Measurements from ENCODE around the gene CT45A3. TPM values are rescaled to one million over a fixed set of nuclear protein-coding genes. Genes with fewer than 3 reads are reported as not detected.
"Not testable (repeated sequence)": the region's sequence is repeated elsewhere in the genome, so short reads cannot be mapped to it uniquely, and the experiment has no call there.

Gene CT45A3
- total RNA-seq, 1 experiment from 2014 or later = not detected

- no peaks in the 10 kb centered on the region for H3K36me3 Mint-ChIP-seq (ENCODE audit: insufficient read depth, unreplicated experiment)
- no peaks in the 10 kb centered on the region for H3K9me3 Mint-ChIP-seq (ENCODE audit: unreplicated experiment)
- no peak for TF ChIP-seq CTCF (IDR thresholded peaks at IDR 0.05; ENCODE audit: unreplicated experiment)
- H3K27me3 Mint-ChIP-seq (ENCODE audit: insufficient read depth, unreplicated experiment) = no peaks in the 10 kb centered on the region
- intact Hi-C loops (cut with micrococcal nuclease) = no loop called here
- H3K4me1 Mint-ChIP-seq (ENCODE audit: insufficient read depth, unreplicated experiment) = no peaks in the 10 kb centered on the region
- H3K4me3 Mint-ChIP-seq (ENCODE audit: unreplicated experiment) = no peak overlapping the region
- ChIA-PET CTCF (interaction anchor here (0.6 to 1.2 kb wide), 4 partner anchors 170 to 532 kb away, joined by 3 to 4 read pairs (median 3); no protein-coding TSS in a partner anchor), POLR2A (no interaction called here)
- no TSS peak for BruUV-seq (replicated peaks)
- DNase-seq (ENCODE audit: unreplicated experiment) = peak; percentile 27
- H3K27ac Mint-ChIP-seq (ENCODE audit: low read depth, unreplicated experiment) = no peak overlapping the region
Observed at GRCh38 chrX:135737366-135738071, 30.5 kb downstream of the CT45A3 start.

GRCh38 chrX:135734666-135735065, 33.3 kb downstream of the CT45A3 start:
- POLR2A ChIA-PET; H3K4me3 Mint-ChIP-seq (ENCODE audit: unreplicated experiment); H3K4me1 Mint-ChIP-seq (ENCODE audit: insufficient read depth, unreplicated experiment); H3K36me3 Mint-ChIP-seq (ENCODE audit: insufficient read depth, unreplicated experiment); CTCF ChIA-PET; H3K27ac Mint-ChIP-seq (ENCODE audit: low read depth, unreplicated experiment); intact Hi-C loops (cut with micrococcal nuclease); DNase-seq (ENCODE audit: unreplicated experiment); H3K27me3 Mint-ChIP-seq (ENCODE audit: insufficient read depth, unreplicated experiment); BruUV-seq (replicated peaks); H3K9me3 Mint-ChIP-seq (ENCODE audit: unreplicated experiment): not testable (repeated sequence)

GRCh38 chrX:135713795-135714194, 54.2 kb downstream of the CT45A3 start:
- DNase-seq (ENCODE audit: unreplicated experiment) = no peak
- TF ChIP-seq CTCF (IDR thresholded peaks at IDR 0.05; ENCODE audit: unreplicated experiment) = no peak
- intact Hi-C loops (cut with micrococcal nuclease) = no loop called here
- BruUV-seq (replicated peaks) = no TSS peak
- Mint-ChIP-seq H3K27ac (ENCODE audit: low read depth, unreplicated experiment) (no peak overlapping the region), H3K9me3 (ENCODE audit: unreplicated experiment) (no peaks in the 10 kb centered on the region), H3K4me1 (ENCODE audit: insufficient read depth, unreplicated experiment) (no peaks in the 10 kb centered on the region), H3K36me3 (ENCODE audit: insufficient read depth, unreplicated experiment) (no peaks in the 10 kb centered on the region), H3K27me3 (ENCODE audit: insufficient read depth, unreplicated experiment) (no peaks in the 10 kb centered on the region), H3K4me3 (ENCODE audit: unreplicated experiment) (no peak overlapping the region)
- POLR2A ChIA-PET = no interaction called here
- CTCF ChIA-PET = interaction anchor here (0.7 kb wide), 1 partner anchor 16 kb away, joined by 3 read pairs; no protein-coding TSS in a partner anchor

GRCh38 chrX:135713183-135713689, 54.8 kb downstream of the CT45A3 start, which contains the start of gene CT45A1:
TSS of gene CT45A1 (plus strand) at chrX:135713639. CDS start at chrX:135718941, 5,302 bp downstream.
- H3K36me3 Mint-ChIP-seq (ENCODE audit: insufficient read depth, unreplicated experiment); H3K27me3 Mint-ChIP-seq (ENCODE audit: insufficient read depth, unreplicated experiment); intact Hi-C loops (cut with micrococcal nuclease); H3K4me3 Mint-ChIP-seq (ENCODE audit: unreplicated experiment); H3K9me3 Mint-ChIP-seq (ENCODE audit: unreplicated experiment); DNase-seq (ENCODE audit: unreplicated experiment); BruUV-seq (replicated peaks); POLR2A ChIA-PET; H3K4me1 Mint-ChIP-seq (ENCODE audit: insufficient read depth, unreplicated experiment); H3K27ac Mint-ChIP-seq (ENCODE audit: low read depth, unreplicated experiment): not testable (repeated sequence)
- CTCF ChIA-PET = interaction anchor here (0.6 to 0.7 kb wide), 2 partner anchors 13 to 15 kb away, joined by 3 to 4 read pairs; no protein-coding TSS in a partner anchor
- peak; percentile 25 for TF ChIP-seq CTCF (IDR thresholded peaks at IDR 0.05; ENCODE audit: unreplicated experiment)

Other genes with a start within 250 kb of the CT45A3 start
- 5.9 and 6.9 TPM in 2 replicates for gene INTS6L, start 247.5 kb downstream of the CT45A3 start, total RNA-seq (2022)
- not detected in 2 replicates for gene CT45A1, start 54.6 kb downstream of the CT45A3 start, total RNA-seq (2022)
- not detected in 2 replicates for gene CT45A5, start 17.3 kb upstream of the CT45A3 start, total RNA-seq (2022)
- gene CT45A6, start 34.6 kb upstream of the CT45A3 start, total RNA-seq (2022) = not detected in 2 replicates
- gene CT45A2, start 51.8 kb upstream of the CT45A3 start, total RNA-seq (2022) = not detected in 2 replicates
- gene CT45A7, start 69.1 kb upstream of the CT45A3 start, total RNA-seq (2022) = not detected in 2 replicates
- not detected in 2 replicates for gene CT45A8, start 86.3 kb upstream of the CT45A3 start, total RNA-seq (2022)
- not detected in 2 replicates for gene CT45A9, start 103.6 kb upstream of the CT45A3 start, total RNA-seq (2022)
- gene CT45A10, start 125.3 kb upstream of the CT45A3 start, total RNA-seq (2022) = not detected in 2 replicates
- not detected in 2 replicates for gene SAGE1, start 125.5 kb upstream of the CT45A3 start, total RNA-seq (2022)
- 24.1 and 27.7 TPM in 2 replicates for gene MMGT1, start 205.8 kb upstream of the CT45A3 start, total RNA-seq (2022)
- gene SLC9A6, start 217.2 kb upstream of the CT45A3 start, total RNA-seq (2022) = 8.1 and 10.7 TPM in 2 replicates

Measured in MCF 10A (cell line).